Activated CD8-positive, alpha-beta memory T cell treated with anti-CD3 and anti-CD28 coated beads, Interleukin-2, amount 50 U/mL, for 4 hours (primary cell): Measurements from ENCODE around the gene RBM24.
"Not testable (repeated sequence)": the region's sequence is repeated elsewhere in the genome, so short reads cannot be mapped to it uniquely, and the experiment has no call there.

ENCODE experiments used
- DNase-seq: peaks from one replicate; pipeline ENCODE4 v3.0.0-alpha.2; 2020

Gene RBM24

DNA sequence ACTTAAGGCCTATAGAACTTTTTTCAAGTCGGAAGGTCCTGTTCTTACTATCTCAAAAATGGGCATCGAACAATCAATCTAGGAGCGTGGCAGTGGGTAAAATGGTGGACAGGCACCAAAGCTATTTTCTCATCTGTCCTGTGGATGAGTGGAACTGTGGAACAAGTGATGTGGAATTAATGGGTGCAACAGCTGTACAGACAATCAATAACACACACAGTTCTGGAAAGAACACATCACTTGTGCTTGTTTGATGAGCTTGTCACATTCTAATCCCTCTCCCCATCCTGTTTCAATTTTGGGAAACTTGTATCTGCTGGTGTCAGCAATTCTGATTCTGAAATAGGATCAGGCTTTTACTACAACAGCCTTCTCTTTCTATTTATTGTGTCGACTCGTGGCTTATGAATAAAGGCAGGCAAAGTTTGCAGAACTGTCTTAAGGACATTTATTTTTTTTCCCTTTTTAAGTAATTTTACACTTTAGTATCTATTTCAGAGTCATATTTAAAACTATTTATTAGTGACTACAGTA lies 11.5 kb downstream of the RBM24 start:
- DNase-seq: no peak

DNA sequence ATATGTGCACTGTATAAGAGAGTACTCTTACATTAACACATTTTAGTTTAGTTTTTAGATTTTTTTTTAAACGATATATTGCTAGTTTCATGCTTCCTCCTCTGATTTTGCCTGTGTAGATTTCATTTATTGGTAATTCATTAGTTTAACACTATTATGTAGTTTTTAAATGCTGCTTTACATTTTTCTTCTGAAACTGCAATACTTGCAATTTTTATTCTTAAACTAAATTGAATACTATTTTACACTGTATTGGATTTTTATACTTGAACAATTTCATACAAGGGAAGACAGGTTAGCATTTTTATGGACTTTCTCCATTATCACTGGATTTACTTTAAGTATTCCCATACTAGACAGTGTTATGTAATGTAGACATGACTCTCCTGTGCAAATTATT lies 12.2 kb downstream of the RBM24 start:
- no peak for DNase-seq

DNA sequence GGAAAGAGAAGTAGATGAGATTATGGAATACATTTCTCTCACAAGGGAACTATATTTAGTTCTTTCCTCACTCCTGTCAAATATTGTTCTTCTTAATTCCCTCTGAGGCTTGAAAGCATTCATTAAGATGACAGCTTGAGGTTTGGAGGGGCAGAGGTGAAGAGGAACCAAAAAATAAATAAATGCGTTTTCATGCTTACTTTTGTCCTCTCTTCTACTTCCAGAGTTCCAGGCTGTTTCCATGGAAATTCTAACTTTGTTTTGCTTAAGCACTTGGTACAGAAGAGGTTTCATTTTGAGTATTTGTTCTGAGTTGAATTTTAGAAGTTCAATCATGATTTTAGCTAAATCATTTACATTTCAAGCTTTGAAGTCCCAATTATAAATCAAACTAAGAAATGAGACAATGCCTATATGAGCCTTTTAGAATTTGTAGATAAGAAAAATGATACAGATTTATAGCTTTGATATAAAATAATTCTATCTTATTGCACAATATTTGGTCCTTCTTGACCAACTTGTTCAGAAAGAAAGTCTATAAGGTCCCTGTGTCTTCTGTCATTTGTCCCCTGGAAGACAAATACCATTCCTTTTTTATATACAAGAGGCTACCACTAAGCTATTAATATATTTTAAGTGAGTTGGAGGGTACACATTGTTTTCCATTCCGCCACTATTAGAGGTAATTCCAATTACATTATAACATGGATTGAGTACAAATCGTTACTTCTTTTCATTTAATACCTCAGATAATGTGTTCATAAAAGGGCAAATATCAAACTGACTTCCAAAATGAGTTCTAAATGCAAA lies 16.3 kb downstream of the RBM24 start:
- no peak for DNase-seq

DNA sequence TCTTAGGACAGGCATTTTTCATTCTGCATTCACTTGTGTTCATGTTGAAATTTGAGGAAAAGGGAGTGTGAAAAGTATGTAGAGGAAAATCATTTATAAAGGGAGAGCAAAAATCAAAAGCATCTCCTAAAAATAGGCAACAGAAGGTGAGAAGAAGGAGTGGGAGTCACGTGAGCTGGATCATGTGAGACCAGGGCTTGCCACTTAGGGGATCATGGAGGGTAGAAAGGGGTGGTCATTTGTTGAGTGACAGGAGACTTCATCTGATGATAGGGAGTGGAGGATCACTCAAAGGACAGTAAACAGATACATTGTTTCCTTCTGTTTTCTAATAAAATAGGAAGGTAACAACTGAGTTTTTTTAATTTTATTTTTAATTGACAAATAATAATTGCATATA lies 17.1 kb downstream of the RBM24 start:
- DNase-seq: no peak

DNA sequence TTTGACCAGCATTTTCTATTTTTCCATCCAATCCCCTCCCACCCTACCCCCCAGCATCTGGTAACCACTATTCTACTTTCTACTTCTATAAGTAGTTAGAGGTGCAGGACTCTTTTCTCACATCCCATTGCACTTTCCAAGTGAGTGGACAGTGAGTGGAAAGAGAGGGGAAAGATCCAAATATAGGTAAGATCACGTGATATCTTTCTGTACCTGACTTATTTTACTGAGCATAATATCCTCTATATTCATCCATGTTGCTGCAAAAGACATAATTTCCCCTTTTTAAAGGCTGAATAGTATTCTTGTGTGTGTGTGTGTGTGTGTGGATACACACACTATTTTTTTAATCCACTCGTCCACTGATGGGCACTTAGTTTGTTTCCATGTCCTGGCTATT lies 18.1 kb downstream of the RBM24 start:
- no peak for DNase-seq

DNA sequence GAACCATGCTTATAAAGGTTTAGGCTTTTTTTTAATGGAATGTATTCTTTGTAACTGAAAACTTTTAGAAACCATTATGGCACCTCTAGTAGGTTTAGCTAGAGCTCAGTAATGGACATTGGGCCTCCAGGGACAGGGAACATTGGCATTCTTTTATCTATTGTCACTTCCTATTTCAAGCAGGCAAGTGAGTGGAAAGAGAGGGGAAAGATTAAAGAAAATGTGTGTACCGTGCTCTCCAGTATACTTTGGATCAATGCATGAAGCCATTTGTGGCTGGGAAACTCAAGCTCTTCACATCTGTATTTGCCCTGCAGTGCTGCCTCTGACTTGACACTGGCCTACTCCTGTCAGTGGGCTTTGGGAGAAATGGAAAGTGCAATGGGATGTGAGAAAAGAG lies 18.6 kb downstream of the RBM24 start:
- DNase-seq: no peak

DNA sequence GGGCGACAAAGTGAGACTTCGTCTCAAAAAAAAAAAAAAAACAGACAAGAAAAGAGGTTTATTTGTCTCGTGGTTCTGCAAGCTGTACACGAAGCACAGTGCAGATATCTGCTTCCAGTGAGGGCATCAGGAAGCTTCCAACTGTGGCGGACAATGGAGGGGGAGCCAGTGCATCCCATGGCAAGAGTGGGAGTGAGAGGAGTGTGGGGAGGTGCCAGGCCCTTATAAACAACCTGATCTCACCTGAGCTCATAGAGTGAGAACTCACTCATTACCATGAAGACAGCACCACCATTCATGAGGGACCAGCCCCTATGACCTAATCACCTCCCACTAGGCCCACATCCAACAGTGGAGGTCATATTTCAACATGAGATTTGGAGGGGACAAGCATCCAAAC lies 19.5 kb downstream of the RBM24 start:
- no peak for DNase-seq

DNA sequence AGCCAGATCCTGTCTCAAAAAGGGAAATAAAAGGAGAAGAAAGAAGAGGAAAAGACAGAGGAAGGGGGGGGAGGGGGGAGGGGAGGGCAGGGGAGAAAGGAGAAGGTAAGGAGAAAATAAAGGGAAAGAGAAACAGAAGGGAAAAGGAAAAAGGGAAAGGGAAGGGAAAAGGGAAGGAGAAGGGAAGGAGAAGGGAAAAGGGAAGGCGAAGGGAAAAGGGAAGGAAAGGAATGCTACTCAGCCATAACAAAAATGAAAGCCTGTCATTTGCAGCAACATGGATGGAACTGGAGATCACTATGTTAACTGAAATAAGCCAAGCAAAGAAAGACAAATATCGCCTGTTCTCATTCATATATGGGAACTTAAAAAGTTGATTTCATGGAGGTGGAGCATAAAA lies 22.3 kb downstream of the RBM24 start:
- no peak for DNase-seq

DNA sequence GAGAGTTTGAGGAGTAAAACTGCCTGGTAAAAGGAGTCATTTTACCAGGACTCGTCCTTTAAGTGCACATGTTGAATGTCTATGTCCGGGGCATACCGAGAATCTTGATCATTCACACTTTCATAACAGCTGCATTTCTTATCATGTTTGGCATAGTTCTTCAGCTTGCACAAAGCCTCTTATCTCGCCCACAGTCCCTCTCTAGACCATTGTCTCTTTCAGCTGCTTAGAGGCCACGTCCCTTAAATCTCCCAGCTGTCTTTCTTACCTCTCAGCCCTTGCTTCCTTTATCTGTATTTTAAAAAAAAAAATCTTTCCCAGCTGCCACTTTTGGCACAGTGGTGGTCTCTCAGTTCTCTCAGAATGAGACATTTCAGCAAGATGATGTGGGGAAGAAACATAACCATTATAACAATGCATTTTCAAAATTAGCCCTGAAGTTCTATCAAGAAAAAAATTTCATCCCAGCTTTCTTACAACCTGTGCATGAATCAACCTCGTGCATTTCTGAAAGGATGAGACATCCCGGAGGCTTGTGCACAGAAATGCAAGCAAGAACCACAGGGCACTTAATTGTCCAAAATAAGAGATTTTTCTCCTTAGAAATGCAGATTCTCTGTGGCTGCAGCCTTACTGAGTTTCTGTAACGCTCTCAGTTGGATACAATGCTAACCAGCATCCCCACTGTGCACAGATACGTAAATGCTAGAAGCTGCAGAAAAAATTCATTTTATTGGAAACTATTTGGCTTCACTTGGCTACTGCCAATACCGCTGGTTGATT lies 24.2 kb downstream of the RBM24 start:
- no peak for DNase-seq

DNA sequence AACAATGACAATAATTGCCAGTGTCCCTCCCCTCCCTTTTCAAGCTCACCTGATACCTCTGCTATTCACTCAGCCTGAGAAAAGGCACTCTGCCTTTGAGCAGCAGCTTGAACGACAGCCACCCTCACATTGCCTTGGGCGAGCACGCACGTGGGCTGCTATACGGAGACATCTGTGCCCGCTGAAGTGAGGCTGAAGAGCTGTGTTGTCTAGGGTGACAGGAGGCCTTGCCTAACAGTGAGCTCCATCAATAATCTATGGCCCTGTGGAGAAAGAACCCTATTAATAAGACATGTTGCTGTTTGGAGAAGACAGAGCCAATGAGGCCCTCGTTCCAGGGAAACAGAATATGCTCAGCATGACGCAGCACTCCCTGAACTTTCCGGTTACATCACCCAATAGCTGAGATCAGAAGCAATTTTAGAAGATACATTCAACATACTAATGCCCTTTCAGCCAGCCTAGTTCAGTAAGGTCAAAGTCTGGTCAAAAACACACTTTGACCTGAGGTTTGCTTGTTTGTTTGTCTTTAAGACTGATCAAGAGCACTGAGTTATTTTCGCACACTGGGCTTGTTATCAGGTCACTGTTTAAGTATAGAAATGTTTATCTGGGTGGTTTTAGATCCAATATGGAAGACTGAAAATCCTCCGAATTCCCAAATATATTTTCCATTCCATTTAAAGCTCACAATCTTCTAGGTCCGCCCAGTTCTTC lies 30.6 kb downstream of the RBM24 start:
- no peak for DNase-seq

DNA sequence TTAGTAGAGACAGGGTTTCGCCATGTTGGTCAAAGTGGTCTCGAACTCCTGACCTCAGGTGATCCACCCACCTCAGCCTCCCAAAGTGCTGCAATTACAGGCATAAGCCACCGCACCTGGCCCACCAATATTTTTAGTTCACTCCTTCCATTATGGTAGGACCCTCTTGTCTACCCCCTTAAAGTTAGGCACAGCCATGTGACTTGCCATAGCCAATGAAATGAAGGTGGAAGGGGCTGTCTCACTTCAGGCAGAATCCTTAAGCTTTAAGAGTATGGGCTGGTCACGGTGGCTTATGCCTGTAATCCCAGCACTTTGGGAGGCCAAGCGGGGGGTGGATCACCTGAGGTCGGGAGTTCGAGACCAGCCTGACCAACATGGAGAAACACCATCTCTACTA lies 32.1 kb downstream of the RBM24 start:
- DNase-seq: not testable (repeated sequence)

DNA sequence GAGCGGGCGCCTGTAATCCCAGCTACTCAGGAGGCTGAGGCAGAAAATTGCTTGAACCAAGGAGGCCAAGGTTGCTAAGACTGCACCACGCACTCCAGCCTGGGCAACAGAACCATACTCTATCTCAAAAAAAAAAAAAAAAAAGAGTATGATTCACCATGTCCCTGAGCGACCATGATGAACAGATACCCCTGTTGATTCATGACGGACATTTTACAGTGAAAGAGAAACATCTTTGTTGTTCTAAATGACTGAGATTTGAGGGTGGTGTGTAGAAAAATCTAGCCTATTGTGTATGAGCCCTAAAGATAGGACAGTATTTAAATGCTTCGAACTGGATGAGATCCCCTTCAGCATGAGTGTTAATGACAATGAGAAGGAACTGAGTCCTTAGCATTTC lies 32.8 kb downstream of the RBM24 start:
- no peak for DNase-seq

DNA sequence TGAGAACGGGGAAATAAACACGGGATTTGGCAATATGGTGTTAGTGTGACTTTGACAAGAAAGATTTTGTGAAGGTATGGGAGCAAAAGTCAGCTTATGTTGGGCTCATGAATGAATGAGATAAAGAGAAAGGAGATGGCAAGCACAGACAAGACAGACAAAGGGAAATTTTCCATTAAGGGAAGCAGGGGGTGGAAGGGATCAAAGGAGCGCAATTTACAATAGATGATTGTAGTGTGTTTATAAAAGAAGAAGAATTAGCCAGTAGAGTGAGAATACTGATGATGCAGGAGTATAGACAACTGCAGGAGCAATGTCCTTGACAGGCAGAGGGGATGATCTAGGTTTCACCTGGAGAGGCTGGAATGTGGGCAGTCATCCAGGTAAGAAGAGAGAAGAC lies 34.1 kb downstream of the RBM24 start:
- DNase-seq: no peak

DNA sequence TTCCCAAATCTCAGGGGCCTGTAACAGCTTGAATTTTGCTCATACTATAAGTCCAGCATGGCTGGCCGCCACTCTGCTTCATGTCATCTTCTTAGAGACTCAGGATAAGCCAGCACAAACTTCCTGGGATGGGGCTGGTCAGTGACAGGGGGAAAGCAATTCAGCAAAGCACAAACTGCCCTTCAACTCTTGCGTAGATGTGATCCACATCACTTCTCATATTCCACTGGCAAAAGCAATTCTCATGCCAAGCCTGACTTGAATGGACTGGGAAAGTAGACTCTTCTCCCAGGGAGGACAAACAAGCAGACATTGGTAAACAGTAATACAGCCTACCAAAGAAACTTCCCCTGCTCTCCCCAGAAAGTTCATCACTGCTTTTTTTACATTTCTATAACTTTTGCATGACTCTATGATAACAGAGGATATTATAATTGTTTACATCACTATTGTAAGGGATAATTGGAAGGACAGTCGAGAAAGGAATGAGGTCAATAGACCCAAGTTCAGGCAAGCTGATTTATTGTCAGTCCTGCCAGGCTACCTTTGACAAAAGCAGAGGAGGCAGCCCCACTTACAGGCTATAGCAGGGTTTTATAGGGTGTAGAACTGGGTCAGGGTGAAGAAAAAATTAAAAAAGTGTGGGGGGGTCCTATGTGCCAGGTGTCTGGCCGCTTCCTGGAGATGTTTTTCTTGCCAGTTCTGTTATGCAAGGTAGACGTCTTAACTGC lies 37.4 kb downstream of the RBM24 start:
- no peak for DNase-seq

DNA sequence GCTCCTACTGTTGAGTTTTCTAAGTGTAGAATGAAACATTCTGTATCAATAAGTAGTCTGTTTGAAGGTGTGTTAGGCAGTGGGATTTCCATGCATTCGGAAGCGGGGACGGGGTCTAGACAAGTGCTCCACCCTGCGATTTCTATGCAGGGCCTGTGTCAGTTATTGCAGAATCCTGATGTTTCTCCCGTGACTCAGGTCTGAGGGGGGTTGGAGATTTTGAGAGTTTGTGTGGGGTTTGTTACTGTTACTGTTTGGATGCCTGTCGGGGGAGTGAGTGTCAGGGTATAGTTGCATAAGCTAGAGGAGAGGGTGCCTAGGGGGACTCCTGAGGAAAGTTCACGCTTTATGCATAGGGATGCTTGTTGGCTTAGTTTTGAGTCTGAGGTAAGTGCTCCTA lies 39.1 kb downstream of the RBM24 start:
- not testable (repeated sequence) for DNase-seq

DNA sequence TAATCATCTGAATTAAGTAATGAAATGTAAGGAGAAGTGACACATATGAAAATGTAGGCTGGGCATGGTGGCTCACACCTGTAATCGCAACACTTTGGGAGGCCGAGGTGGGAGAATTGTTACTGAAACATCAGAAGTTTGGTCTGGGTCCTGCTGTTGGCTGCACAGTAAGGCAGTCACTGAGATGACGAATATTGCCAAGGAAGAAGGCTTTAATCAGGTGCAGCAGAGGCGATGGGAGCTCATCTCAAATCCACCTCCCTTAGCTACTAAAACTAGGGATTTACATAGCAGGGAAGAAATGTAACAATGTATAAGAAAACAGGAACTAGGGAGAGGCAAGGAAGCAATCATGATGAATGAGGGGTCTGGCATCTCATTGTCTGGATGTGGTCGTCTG lies 50.1 kb downstream of the RBM24 start:
- DNase-seq: no peak

DNA sequence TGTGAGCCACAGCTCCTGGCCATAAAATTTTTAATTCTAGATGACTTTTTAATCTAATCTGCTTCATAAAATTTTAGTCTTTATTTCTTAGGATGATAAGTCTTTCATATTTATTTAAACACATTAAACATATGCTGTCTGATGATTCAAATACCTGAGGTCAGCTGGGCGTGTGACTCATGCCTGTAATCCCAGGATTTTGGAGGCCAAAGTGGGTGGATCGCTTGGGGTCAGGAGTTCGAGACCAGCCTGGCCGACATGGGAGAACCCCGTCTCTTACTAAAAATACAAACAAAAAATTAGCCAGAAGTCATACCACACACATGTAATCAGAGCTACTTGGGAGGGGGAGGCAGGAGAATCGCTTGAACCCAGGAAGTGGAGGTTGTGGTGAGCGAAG lies 53.1 kb downstream of the RBM24 start:
- no peak for DNase-seq

DNA sequence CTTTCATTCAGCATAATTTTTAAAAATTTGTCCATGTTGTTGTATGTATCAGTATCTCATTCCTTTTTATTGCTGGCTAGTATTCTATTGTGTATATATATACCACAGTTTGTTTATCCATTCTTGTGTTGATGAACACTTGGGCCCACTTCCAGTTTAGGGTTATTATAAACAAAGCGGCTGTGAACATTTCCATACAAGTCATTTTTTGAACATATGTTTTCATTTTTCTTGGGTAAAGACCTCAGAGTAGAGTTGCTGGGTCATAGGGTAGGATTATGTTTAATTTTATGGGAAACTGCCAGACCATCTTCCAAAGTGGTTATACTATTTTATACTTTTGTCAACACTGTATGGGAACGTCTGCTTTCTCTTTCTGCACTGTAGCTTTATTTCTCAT lies 55.3 kb downstream of the RBM24 start:
- DNase-seq: no peak

DNA sequence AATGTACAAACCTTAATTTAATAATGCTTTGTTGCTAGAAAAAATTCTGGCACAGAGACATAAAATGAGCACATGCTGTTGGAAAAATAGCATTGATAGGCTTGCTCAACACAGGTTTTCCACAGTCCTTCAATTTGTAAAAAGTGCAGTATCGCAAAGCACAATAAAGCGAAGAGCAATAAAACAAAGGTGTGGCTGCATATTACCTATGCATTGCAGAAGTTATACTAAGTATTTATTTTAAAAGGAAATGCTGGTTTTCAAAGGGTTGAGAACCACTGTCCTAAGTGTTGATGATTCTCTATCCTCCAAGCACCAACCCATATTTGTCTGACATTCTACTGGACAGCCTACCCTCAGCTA lies 58.1 kb downstream of the RBM24 start:
- DNase-seq: no peak

DNA sequence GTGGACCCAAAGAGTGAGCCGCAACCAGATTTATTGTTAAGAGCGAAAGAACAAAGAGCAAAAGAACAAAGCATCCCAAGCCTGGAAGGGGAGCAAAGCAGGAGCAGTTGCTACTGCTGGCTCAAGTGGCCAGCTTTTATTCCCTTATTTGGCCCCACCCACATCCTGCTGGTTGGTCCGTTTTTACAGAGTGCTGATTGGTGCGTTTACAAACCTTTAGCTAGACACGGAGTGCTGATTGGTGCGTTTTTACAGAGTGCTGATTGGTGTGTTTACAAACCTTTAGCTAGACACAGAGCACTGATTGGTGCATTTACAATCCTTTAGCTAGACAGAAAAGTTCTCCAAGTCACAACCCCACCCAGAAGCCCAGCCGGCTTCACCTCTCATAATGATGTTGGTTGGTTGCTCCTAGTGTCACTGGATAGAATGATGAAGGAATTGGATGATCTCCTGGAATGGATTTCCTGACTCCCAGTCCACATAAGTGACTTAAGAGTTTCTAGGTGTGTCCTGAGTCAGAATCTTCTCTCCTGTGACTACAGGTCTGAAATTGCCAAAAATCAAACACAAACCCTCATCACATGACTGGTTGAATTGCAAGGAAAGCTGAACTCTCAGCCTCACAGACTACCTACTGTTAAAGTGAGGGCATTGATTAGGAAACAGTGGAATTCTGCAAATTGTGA lies 60.1 kb downstream of the RBM24 start:
- no peak for DNase-seq

DNA sequence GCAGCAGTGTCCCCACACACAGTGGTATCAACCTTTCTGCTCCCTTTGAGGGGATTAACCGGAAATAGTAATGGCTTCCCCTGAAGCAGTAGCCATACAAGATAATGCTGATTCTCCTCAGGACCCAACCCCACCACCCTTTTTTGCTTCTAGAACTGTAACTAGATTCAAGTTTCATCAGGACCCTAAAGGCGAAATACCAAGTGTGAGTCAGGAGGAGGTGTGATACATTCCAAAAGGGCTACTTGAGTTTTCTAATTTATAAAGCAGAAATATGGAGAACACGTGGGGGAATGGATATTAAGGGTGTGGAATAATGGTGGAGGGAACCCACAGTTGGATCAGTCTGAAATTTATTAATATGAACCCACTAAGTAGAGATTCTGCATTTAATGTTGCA lies 60.7 kb downstream of the RBM24 start:
- DNase-seq: no peak

DNA sequence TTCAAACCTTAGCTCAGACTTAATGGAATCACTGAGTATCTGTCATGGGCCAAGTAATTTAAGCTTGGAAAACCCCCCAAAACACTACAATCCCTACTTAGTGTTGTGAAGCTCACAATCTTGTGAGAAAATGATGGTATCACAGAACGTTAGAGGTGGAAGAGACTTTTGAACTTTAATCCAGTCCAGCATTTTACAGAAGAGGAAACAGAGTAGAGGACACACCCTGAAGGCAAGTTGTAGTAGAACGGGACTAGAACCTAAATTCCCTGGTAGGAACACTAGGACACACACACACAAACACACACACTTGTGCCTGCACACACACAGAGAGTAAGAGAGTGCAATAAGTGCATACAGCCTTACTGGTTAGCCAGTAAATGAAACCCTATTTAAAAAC lies 62.1 kb downstream of the RBM24 start:
- DNase-seq: no peak
